HG02840 (cell line): ENCODE results near the gene KMT2C.
"Not testable (repeated sequence)": the region's sequence is repeated elsewhere in the genome, so short reads cannot be mapped to it uniquely, and the experiment has no call there.

Experiments
- ATAC-seq: cut with Tn5 transposase; IDR thresholded peaks from one replicate; pipeline ENCODE4 v1.9.1; 2021; ENCODE audit warnings: mild to moderate bottlenecking, moderate library complexity, moderate number of reproducible peaks; ENCODE audit not compliant: unreplicated experiment, low FRiP score

Gene KMT2C

GRCh38 chr7:152406491-152406890, 29.3 kb downstream of the KMT2C start:
- ATAC-seq = no peak

DNA sequence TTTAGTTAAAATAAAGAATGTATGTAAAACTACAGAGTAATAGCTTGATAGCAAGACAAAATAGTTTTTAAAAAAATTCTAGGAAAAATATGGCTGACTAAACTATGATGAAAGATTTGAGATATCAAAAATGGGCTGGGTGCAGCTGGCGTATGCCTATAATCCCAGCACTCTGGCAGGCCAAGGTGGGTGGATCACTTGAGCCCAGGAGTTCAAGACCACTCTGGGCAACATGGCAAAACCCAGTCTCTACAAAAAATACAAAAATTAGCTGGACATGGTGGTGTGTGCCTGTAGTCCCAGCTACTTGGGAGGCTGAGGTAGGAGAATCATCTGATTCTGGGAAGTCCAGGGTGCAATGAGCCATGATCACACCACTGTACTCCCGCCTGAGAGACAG, 29.8 kb downstream of the KMT2C start:
- not testable (repeated sequence) for ATAC-seq

- ATAC-seq = no peak
These were observed 32.1 kb downstream of the KMT2C start for GRCh38 chr7:152403726-152404125.

GRCh38 chr7:152402384-152403250, 33.2 kb downstream of the KMT2C start:
- ATAC-seq = no peak

- no peak for ATAC-seq
These were observed 36.5 kb downstream of the KMT2C start for GRCh38 chr7:152399344-152399743.

GRCh38 chr7:152395112-152395511, 40.7 kb downstream of the KMT2C start:
- ATAC-seq = no peak

DNA sequence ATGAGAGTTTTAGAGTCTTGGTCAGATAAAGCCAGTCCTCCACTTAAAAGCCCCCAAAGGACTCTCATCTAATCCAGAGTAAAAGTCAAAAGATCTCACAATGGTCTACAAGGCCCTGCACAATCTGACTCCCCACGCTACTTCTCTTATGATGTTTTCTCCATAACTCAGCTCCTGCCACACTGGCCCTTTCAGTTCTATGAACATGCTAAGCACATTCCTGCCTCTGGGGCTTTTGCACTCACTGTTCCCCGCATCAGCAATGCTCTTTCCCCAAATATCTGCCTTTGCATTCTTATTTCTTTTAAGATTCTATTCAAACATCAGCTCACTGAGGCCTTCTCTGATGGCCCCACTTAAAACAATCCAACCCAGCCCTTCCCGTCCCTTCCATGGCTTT, 41.6 kb downstream of the KMT2C start:
- not testable (repeated sequence) for ATAC-seq

- no peak for ATAC-seq
These were observed 43.5 kb downstream of the KMT2C start for GRCh38 chr7:152392254-152392653.

DNA sequence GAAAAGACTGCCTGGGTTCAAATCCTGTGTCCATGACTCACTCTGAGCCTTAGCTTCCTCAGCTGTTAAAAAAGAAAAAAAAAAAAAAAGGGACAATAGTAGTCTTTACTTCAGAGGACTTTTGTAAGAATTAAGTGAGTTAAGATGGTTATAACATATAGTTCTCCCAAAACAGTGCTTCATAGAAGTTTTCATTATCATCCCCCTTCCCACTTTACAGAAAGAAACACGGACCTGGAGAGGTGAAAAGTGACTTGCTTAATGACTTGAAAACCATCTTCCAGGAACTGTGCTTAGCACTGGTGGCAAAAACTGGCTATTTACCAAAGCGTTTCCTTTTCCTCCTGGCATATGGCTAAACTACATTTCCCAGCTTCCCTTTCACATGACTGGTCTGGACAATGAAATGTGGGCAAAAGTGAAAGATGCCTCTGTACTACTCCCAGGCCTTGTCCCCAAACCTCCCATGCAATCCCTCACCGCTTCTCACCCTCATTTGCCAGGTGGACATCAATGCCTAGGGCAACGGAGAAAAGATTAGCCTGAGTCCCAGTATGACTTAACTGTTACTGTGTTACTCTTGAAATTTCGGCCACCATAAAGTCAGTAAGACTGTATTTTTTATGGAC, 49.6 kb downstream of the KMT2C start:
- not testable (repeated sequence) for ATAC-seq

- not testable (repeated sequence) for ATAC-seq
These were observed 51.3 kb downstream of the KMT2C start for GRCh38 chr7:152384235-152385200.

DNA sequence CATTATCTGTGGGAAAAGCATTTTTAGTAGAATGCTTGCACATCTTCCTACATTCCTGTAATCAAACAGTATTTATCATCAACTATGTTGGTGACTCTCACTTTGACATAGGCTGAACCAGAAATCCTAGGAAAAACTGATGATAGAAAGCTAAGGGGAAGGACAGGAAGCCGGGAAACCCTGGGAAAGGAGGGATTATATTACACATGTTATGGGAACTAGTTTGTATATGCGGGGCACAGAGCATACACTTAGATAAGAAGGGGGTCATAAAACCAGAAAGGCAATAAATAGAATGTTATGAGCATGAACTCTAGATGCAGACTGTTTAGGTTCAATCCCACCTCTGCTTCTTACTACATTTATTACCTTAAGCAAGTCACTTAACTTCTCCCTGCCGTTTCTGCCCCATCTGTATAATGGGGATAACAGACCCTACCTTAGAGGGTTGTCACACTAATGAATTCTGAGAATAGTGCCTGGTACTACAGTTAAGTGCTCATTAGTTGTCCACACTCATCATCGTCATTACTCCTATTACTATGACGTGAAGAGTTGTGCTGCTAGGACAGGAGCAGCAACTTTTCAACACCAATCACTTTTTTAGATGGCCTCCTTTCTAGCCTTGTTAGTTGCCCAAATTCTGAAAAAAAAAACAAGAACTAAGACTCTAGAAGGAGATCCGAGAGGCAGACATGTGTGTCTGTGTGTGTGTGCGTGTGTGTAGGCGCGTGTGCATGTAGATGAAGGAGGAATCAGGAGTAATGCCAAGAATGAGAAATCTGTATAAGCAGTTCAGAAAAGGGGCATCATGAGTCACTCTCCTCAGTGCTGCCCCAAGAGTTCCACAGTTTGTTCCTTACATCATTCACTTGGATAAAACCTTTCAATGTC, 52.2 kb downstream of the KMT2C start:
- ATAC-seq = no peak

- ATAC-seq = no peak
These were observed 53.6 kb downstream of the KMT2C start for GRCh38 chr7:152382244-152382643.

GRCh38 chr7:152380931-152381578, 54.7 kb downstream of the KMT2C start:
- ATAC-seq = not testable (repeated sequence)

DNA sequence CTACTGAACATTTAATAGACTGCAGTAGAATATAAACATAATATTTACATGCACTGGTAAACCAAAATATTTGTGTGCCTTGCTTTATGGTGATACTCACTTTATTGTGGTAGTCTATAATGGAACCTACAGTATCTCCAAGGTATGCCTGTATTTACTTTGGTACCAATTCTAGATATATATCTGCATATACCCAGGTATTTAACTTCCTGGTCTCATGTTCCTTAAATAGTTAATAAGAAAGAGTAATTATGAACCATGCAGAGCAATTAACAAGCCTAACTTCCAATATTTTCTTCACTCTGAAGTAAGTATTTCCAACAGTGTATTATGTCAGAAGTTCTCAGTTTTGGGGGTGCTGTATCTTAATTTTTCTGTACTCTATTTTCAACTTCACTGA, 57.3 kb downstream of the KMT2C start:
- ATAC-seq = not testable (repeated sequence)

DNA sequence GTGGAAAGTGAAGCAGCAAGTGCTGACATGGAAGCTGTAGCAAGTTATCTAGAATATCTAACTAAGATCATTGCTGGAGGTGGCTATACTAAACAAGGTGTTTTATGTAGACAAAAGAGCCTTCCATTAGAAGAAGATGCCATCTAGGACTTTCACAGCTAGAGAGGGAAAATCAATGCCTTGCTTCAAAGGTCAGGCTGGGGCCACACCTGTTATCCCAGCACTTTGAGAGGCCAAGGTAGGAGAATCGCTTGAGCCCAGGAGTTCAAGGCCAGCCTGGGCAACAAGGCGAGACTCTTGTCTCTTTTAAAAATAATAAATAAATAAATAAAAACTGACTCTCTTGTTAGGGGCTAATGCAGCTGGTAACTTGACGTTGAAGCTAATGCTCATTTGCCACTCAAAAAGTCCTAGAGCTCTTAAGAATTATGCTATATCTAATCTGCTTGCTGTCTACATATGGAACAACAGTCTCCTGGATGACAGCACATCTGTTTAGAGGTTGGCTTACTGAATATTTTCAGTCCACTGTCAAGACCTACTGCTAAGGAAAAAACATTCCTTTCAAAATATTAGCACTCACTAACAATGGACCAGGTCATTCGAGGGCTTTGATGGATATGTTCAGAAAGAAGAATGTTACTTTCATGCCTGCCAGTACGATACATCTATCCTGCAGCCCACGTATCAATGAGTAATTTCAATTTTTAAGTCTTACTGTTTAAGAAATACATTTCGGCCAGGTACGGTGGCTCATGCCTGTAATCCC, 58.9 kb downstream of the KMT2C start:
- ATAC-seq = not testable (repeated sequence)

DNA sequence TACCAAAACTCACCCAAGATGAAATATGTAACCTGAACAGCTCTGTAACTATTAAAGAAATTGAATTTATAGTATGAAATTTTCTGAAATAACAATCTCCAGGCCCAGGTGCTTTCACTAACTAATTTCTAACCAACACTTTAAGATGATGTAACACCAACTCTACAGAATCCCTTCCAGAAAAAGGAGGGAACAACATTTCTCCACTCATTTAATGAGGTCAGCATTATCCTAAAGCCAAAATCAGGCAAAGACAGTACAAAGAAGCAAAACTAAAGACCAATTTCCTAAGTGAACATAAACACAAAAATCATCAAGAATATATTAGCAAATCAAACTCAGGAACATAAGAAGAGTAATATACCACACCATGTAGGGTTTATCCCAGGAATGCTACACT, 65.5 kb downstream of the KMT2C start:
- no peak for ATAC-seq

GRCh38 chr7:152369518-152369917, 66.3 kb downstream of the KMT2C start:
- no peak for ATAC-seq

GRCh38 chr7:152367170-152367569, 68.6 kb downstream of the KMT2C start:
- no peak for ATAC-seq
